ENCODE data around the gene ITM2A. TPM values are rescaled to one million over a fixed set of nuclear protein-coding genes. Genes with fewer than 3 reads are reported as not detected.

Gene ITM2A
- total and polyA plus RNA-seq, 7 donors: 5.8 to 23.2 (median 18.4) TPM

- TF ChIP-seq POLR2A (IDR thresholded peaks at IDR 0.05): no peak
- no peak for TF ChIP-seq EP300 (IDR thresholded peaks at IDR 0.05)
- TF ChIP-seq CTCF (IDR thresholded peaks at IDR 0.05): no peak
- TF ChIP-seq POLR2AphosphoS5 (IDR thresholded peaks at IDR 0.05): no peak
- no peaks in the 10 kb centered on the region for H3K9me3 ChIP-seq
- H3K27me3 ChIP-seq: no peaks in the 10 kb centered on the region
- intact Hi-C loops (cut with DNase I): no loop called here
- H3K4me1 ChIP-seq: no peaks in the 10 kb centered on the region
- H3K27ac ChIP-seq: no peak overlapping the region
- DNase-seq: no peak
- 85 to 95% methylated on average over 1 of the region's 1 CpG for WGBS, 2 donors
- no peak overlapping the region for H3K4me3 ChIP-seq
- H3K36me3 ChIP-seq: no peaks in the 10 kb centered on the region
Measured at GRCh38 chrX:79371640-79372039, 4.5 kb upstream of the ITM2A start.

GRCh38 chrX:79371101-79371500 is 4.0 kb upstream of the ITM2A start:
- Histone ChIP-seq H3K27me3 (no peaks in the 10 kb centered on the region), H3K4me3 (no peak overlapping the region), H3K4me1 (no peaks in the 10 kb centered on the region), H3K36me3 (no peaks in the 10 kb centered on the region), H3K9me3 (no peaks in the 10 kb centered on the region), H3K27ac (no peak overlapping the region)
- DNase-seq: no peak
- TF ChIP-seq CTCF (IDR thresholded peaks at IDR 0.05): no peak
- TF ChIP-seq EP300 (IDR thresholded peaks at IDR 0.05): no peak
- no peak for TF ChIP-seq POLR2AphosphoS5 (IDR thresholded peaks at IDR 0.05)
- TF ChIP-seq POLR2A (IDR thresholded peaks at IDR 0.05): no peak
- intact Hi-C loops (cut with DNase I): no loop called here
- WGBS, 2 donors: 46 to 55% methylated on average over 2 of the region's 2 CpGs

- no peaks in the 10 kb centered on the region for H3K36me3 ChIP-seq
- H3K27me3 ChIP-seq: no peaks in the 10 kb centered on the region
- no peaks in the 10 kb centered on the region for H3K9me3 ChIP-seq
- no peak overlapping the region for H3K4me3 ChIP-seq
- no peak for DNase-seq
- H3K4me1 ChIP-seq: no peaks in the 10 kb centered on the region
- 93 to 95% methylated on average over 1 of the region's 1 CpG for WGBS, 2 donors
- intact Hi-C loops (cut with DNase I): no loop called here
- TF ChIP-seq CTCF (IDR thresholded peaks at IDR 0.05) (no peak), EP300 (IDR thresholded peaks at IDR 0.05) (no peak), POLR2AphosphoS5 (IDR thresholded peaks at IDR 0.05) (no peak)
- H3K27ac ChIP-seq: no peak overlapping the region
Measured at GRCh38 chrX:79369871-79370270, 2.7 kb upstream of the ITM2A start.

GRCh38 chrX:79368441-79368840 is 1.3 kb upstream of the ITM2A start:
- H3K36me3 ChIP-seq: no peaks in the 10 kb centered on the region
- no peak overlapping the region for H3K27ac ChIP-seq
- no peaks in the 10 kb centered on the region for H3K4me1 ChIP-seq
- no peak for DNase-seq
- intact Hi-C loops (cut with DNase I): no loop called here
- H3K27me3 ChIP-seq: no peaks in the 10 kb centered on the region
- whole genome bisulfite sequencing, 2 donors: 88 to 95% methylated on average over 6 of the region's 6 CpGs
- TF ChIP-seq CTCF (IDR thresholded peaks at IDR 0.05): no peak
- TF ChIP-seq EP300 (IDR thresholded peaks at IDR 0.05): no peak
- TF ChIP-seq POLR2AphosphoS5 (IDR thresholded peaks at IDR 0.05): no peak
- no peak for TF ChIP-seq POLR2A (IDR thresholded peaks at IDR 0.05)
- no peak overlapping the region for H3K4me3 ChIP-seq
- H3K9me3 ChIP-seq: no peaks in the 10 kb centered on the region

GRCh38 chrX:79367907-79368306 is 773 bp upstream of the ITM2A start:
- DNase-seq: no peak
- TF ChIP-seq EP300 (IDR thresholded peaks at IDR 0.05) (no peak), POLR2A (IDR thresholded peaks at IDR 0.05) (no peak), CTCF (IDR thresholded peaks at IDR 0.05) (no peak), POLR2AphosphoS5 (IDR thresholded peaks at IDR 0.05) (no peak)
- H3K9me3 ChIP-seq: no peaks in the 10 kb centered on the region
- intact Hi-C loops (cut with DNase I): no loop called here
- peak overlapping the region in 1 of 4 donors; percentile 60 for H3K27ac ChIP-seq
- no peaks in the 10 kb centered on the region for H3K4me1 ChIP-seq
- 48 to 57% methylated on average over 3 of the region's 3 CpGs for WGBS, 2 donors
- H3K27me3 ChIP-seq: no peaks in the 10 kb centered on the region
- no peak overlapping the region for H3K4me3 ChIP-seq
- H3K36me3 ChIP-seq: no peaks in the 10 kb centered on the region

Data from sigmoid colon (tissue), 7 donors.